Measurements from ENCODE around the gene PPP4R3A.

PPP4R3A gene

DNA sequence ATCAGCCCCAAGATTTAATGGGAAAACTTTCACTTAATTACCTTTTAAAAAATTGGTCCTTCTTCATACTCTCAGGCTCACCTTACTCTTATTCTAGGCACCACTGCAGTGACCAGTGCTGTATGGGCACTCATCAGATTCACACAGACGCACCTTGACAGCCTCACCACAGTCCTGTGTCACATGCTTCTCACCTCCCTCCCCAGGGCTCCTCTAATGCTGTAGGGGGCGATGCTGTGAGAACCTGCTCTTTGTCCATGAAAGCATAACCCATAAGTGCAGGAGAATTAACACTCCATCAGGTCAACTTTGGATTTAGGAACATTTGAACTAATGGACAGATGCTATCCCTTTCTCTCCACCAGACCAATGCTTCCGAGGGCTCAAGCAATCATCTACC lies 13.9 kb upstream of the PPP4R3A start:
- no peaks in the 10 kb centered on the region for H3K27me3 ChIP-seq (ENCODE audit: control insufficient read depth, insufficient read depth, low read length)
- no peak overlapping the region for H3K4me3 ChIP-seq (ENCODE audit: low read depth, low read length)
- H3K4me2 ChIP-seq (ENCODE audit: low read length), result no peak overlapping the region
- no peaks in the 10 kb centered on the region for H3K79me2 ChIP-seq
- H3K4me1 ChIP-seq, result no peaks in the 10 kb centered on the region
- H2AFZ ChIP-seq, result no peak overlapping the region
- no peaks in the 10 kb centered on the region for H3K36me3 ChIP-seq (ENCODE audit: control insufficient read depth, insufficient read depth, low read length)
- H3K9me3 ChIP-seq (ENCODE audit: control insufficient read depth, low read length), result no peaks in the 10 kb centered on the region
- no peak overlapping the region for H3K27ac ChIP-seq
- no peak overlapping the region for H3K9ac ChIP-seq
- TF ChIP-seq, protein P1, sequence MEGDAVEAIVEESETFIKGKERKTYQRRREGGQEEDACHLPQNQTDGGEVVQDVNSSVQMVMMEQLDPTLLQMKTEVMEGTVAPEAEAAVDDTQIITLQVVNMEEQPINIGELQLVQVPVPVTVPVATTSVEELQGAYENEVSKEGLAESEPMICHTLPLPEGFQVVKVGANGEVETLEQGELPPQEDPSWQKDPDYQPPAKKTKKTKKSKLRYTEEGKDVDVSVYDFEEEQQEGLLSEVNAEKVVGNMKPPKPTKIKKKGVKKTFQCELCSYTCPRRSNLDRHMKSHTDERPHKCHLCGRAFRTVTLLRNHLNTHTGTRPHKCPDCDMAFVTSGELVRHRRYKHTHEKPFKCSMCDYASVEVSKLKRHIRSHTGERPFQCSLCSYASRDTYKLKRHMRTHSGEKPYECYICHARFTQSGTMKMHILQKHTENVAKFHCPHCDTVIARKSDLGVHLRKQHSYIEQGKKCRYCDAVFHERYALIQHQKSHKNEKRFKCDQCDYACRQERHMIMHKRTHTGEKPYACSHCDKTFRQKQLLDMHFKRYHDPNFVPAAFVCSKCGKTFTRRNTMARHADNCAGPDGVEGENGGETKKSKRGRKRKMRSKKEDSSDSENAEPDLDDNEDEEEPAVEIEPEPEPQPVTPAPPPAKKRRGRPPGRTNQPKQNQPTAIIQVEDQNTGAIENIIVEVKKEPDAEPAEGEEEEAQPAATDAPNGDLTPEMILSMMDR (IDR thresholded peaks at IDR 0.05), result no peak

DNA sequence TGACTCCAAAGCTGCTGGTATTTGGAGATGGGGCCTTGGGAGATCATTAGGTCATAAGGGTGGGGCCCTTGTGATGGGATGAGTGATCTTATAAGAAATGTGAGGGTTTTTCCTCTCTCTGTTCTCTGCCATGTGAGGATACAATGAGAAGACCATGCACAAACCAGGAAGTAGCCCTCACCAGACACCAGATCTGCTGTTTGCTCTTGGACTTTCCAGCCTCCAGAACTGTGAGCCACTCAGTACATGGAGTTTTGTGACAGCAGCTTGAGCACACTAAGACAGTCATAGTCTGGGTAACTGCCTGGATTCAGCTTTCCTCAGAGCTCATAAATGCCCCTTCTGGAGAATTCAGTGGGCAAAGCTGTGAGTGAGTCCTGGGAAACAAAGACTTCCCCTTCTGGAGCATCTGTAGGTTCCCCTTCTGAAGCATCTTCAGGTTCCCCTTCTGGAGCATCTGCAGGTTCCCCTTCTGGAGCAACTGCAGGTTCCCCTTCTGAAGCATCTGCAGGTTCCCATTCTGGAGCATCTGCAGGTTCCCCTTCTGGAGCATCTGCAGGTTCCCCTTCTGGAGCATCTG lies 11.0 kb upstream of the PPP4R3A start:
- no peaks in the 10 kb centered on the region for H3K79me2 ChIP-seq
- no peak overlapping the region for H2AFZ ChIP-seq
- H3K27ac ChIP-seq, result no peak overlapping the region
- no peaks in the 10 kb centered on the region for H3K27me3 ChIP-seq (ENCODE audit: control insufficient read depth, insufficient read depth, low read length)
- TF ChIP-seq, protein P1 (IDR thresholded peaks at IDR 0.05), result no peak
- no peaks in the 10 kb centered on the region for H3K9me3 ChIP-seq (ENCODE audit: control insufficient read depth, low read length)
- H3K9ac ChIP-seq, result no peak overlapping the region
- H3K4me3 ChIP-seq (ENCODE audit: low read depth, low read length), result no peak overlapping the region
- no peaks in the 10 kb centered on the region for H3K4me1 ChIP-seq
- no peak overlapping the region for H3K4me2 ChIP-seq (ENCODE audit: low read length)
- H3K36me3 ChIP-seq (ENCODE audit: control insufficient read depth, insufficient read depth, low read length), result no peaks in the 10 kb centered on the region

DNA sequence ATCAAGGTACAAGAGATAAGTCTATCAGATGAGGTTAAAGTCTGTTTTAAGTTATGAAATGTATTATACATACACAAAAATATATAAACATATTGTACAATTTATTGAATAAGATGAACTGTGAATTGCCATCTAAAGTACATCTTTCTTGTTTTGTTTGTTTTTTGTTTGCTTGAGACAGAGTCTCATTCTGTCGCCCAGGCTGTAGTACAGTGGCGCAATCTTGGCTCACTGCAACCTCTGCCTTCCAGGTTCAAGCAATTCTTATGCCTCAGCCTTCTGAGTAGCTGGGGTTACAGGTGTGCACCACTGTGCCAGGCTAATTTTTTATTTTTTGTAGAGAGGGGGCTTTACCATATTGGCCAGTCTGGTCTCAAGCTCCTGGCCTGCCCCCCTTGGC lies 10.0 kb upstream of the PPP4R3A start:
- no peaks in the 10 kb centered on the region for H3K79me2 ChIP-seq
- H2AFZ ChIP-seq, result no peak overlapping the region
- H3K27me3 ChIP-seq (ENCODE audit: control insufficient read depth, insufficient read depth, low read length), result no peaks in the 10 kb centered on the region
- TF ChIP-seq, protein P1 (IDR thresholded peaks at IDR 0.05), result no peak
- no peaks in the 10 kb centered on the region for H3K9me3 ChIP-seq (ENCODE audit: control insufficient read depth, low read length)
- no peak overlapping the region for H3K9ac ChIP-seq
- H3K36me3 ChIP-seq (ENCODE audit: control insufficient read depth, insufficient read depth, low read length), result no peaks in the 10 kb centered on the region
- no peaks in the 10 kb centered on the region for H3K4me1 ChIP-seq
- no peak overlapping the region for H3K4me3 ChIP-seq (ENCODE audit: low read depth, low read length)
- no peak overlapping the region for H3K4me2 ChIP-seq (ENCODE audit: low read length)
- no peak overlapping the region for H3K27ac ChIP-seq

DNA sequence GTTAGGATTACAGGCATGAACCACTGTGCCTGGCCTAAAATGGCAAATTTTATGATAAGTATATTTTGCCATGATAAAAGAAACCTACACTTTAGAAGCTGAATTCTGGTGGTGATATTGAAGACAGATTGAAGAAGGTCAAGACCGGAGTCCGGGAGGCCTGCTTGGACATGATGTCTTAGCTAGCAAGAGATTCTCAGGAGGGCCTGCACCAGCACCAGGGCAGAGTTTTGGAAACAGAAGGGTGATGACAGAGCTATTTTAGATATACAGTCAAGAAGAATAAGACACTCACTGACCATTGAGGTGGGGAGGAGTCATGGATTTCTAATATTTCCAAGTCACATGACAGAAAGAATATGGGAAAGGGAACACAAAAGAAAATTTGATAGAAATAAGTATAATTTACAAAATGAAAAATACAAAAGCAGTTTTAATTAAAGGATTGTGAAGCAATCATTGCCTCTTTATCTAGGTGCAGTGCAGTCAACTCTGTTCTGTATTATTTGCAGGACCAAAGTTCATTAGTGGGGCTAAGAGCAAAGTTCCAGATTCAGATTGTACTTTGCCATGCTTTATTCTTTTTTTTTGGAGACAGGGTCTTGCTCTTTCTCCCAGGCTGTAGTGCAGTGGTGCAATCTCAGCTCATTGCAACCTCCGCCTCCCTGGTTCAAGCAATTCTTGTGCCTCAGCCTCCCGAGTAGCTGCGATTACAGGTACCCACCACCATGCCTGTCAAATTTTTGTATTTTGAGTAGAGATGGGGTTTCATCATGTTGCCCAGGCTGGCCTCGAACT lies 9.3 kb upstream of the PPP4R3A start:
- no peaks in the 10 kb centered on the region for H3K4me1 ChIP-seq
- H3K36me3 ChIP-seq (ENCODE audit: control insufficient read depth, insufficient read depth, low read length), result no peaks in the 10 kb centered on the region
- no peak overlapping the region for H2AFZ ChIP-seq
- H3K9me3 ChIP-seq (ENCODE audit: control insufficient read depth, low read length), result no peaks in the 10 kb centered on the region
- TF ChIP-seq, protein P1 (IDR thresholded peaks at IDR 0.05), result no peak
- no peaks in the 10 kb centered on the region for H3K27me3 ChIP-seq (ENCODE audit: control insufficient read depth, insufficient read depth, low read length)
- no peak overlapping the region for H3K27ac ChIP-seq
- H3K4me2 ChIP-seq (ENCODE audit: low read length), result no peak overlapping the region
- no peak overlapping the region for H3K9ac ChIP-seq
- H3K4me3 ChIP-seq (ENCODE audit: low read depth, low read length), result no peak overlapping the region
- no peaks in the 10 kb centered on the region for H3K79me2 ChIP-seq
